Ovary (tissue), 3 donors: Measurements from ENCODE around the gene HASPIN.

Experiments used
- CTCF ChIP-seq, 3 donors: fragments of 450-650 bp in 2 of 3; fragments of 200-600 bp in 1 of 3; IDR thresholded peaks; one replicate each; pipeline versions ENCODE4 v1.5.1 to v1.8.0; 2016 to 2022; ENCODE audit warnings: antibody characterized with exemption in 3 of 3, mild to moderate bottlenecking in 1 of 3
- EP300 ChIP-seq: sonication (generic); formaldehyde crosslinking; IDR thresholded peaks from one replicate; pipeline ENCODE4 v1.6.1; 2017; ENCODE audit warnings: antibody characterized with exemption
- POLR2A ChIP-seq: fragments of 450-650 bp; IDR thresholded peaks from one replicate; pipeline ENCODE4 v1.6.1; 2017; ENCODE audit warnings: antibody characterized with exemption, mild to moderate bottlenecking, moderate library complexity
- donor health status: DM: no; HTN: no; CAD: no.

GRCh38 chr17:3751836-3752235 lies 28.1 kb downstream of the HASPIN start:
- TF ChIP-seq CTCF (IDR thresholded peaks at IDR 0.05) (no peak), EP300 (no peak), POLR2A (no peak)
